GM21447 (cell line): ENCODE results near the gene CORO6.

ENCODE experiments used
- ATAC-seq: cut with Tn5 transposase; IDR thresholded peaks from one replicate; pipeline ENCODE4 v1.9.1; 2021; ENCODE audit not compliant: unreplicated experiment

CORO6 gene

DNA sequence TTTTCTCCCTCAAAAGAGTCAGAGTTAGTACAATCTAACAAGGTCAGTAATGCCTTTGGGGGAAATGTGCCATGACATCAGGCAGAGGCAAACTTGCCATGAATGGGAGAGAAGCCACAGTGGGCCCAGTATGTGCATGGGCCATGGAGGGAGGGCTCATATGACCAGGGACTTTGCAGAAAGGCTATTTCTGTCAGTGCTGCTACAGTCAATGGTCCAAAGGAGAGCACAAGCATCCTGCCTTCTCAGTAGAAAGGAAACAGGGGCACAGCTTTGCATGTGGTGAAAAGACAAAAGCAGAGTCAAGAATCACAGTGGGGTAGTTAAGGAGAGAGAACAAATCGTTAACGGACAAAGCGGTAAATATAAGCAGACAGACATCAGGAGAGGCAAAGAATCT is 11.2 kb upstream of the CORO6 start:
- no peak for ATAC-seq

DNA sequence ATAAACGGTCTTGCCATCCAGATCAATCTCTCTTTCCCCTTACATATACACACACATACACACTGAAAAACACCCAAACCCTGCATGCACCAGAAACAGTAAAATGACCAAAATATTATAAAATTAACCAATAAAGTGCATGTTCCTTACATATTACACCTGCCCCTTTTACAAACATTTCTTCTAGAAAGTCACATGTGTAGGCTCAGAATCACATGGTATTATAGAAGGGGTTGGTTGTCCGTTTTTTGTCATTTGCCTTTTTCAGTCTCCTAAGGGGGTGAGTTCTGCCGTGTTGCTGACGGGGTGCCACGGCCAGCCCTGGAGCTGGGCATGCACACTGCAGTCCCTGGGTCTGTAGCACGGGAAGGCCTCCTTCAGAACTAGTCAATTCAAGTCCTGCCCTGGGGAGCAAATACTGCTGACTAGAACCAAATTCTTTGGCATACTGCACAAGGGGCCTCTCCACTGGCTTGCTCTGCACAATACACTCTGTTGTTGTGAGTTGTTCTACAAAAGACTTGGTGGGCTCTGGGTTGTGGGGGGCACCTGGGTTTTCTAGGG is 8.0 kb upstream of the CORO6 start:
- no peak for ATAC-seq

DNA sequence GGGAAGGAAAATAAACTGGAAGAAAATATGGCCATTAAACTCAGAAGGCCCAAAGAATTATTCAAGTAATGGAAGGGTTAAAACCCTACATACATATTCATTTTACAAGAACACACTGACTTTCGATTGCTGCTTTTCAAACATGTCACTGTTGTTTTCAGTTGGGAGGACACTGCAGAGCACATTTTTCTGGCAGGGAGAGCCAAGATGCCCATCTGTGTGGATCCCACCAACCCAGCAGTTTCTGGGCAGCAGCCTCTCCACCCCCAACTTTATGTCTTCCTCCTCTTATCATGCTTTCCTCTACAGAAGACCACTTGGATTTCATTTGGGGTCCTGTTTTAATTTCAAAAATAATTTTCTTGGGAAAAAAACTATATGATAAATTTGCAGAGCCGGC is 7.1 kb upstream of the CORO6 start:
- ATAC-seq: no peak

DNA sequence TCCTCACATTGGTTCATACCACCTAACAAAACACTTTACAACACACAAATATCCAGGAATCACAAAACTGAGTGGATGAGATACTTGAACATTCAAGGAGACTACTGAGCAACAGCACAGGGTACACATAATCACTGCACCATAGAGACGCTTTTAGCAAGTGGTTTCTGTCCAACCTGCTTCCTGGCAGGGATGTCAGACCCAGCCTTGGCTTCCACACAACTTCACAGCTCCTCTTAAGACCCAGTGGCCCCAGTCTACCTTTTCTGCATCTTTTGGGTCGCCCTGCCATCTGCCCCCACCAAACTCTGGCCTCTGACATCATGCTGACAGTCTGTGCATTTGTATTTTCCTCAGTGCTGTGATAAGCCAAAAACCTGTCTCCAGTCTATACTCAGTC is 5.9 kb upstream of the CORO6 start:
- no peak for ATAC-seq

DNA sequence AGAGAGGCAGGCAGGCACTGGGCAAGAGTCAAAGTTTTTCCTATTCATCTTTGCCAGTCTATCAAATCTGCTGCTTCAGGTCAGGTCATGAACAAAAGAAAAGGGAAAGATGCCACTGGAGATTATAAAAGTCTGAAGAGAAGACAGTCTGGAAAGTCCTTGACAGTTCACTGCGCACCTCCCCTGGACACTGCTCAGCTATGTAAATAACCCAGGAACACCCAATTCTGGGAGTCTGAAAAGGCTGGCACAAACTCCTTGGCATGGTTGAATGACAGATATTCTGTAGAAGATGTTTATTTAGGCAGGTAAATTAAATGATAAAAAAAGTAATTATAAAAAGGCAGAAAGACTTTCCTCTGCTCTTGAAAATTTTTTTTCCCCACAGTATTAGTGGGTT is 5.2 kb upstream of the CORO6 start:
- ATAC-seq: no peak

DNA sequence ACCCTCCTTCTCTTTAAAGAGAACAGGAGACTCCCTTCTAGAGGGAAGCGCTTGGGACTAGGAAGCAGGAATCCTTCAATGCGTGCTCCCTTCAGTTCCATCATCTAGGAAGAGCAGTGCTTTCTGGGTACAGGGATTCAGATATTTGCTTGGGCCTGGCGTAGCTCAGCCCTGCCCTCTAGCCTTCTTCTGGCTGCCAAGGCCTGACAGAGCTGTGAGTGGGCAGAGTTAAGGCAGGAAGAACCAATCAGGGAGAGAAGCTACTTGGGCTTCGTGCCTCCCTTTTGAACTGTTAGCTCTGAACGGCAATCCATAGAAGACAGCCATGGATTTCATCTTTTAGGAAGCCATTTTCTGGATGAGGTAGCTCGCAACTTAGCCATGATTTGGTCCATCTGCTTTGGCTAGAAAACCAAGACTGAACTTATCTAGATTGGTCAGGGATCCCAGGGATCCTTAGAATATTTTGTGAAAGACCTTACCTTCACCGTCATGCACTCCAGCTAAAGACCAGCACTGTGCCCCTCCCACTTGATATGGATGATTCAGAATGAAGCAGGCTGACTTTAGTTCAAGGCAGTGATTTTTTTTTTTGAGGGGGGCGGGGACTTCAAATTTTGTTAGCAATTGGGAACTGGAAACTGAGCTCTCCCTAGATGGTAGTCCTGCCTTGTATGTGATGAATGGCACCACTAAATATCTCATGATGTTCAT is 2.5 kb upstream of the CORO6 start:
- ATAC-seq: no peak

DNA sequence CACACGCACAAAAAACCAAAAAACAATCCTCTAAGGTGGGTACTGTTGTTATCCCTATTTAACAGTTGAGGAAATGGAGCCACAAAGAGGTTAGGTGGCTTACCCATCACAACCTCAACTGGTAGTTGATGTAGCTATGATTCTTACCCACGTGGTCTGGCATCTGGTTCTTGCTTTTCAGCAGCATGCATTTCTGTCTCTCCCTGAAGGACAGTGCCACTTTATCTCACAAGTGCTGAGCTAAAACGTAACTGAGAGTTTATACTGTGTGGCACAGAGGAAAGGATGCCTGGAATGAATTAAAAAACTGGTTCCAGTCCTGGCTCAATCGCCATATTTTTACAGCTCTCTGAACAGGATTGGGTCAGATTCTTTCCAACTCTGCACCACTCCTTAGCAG is 1.9 kb upstream of the CORO6 start:
- ATAC-seq: no peak

DNA sequence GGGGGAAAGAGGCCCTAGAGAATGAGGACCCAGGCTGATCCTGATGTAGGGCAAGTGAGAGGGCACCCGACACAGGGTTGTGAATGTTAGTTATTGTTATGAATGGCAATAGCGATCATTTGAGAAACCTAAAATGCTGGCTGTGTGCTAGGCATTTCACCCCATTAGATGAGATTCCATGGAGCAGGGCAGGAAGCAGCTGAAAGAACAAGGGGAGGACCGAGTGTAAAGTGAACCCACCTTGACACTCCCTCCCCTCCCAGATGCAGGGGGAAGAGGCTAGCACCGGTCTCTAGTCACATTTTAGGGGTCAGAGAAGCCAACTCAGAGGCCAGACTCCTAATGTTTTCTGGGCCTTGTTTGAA is 553 bp upstream of the CORO6 start:
- no peak for ATAC-seq

DNA sequence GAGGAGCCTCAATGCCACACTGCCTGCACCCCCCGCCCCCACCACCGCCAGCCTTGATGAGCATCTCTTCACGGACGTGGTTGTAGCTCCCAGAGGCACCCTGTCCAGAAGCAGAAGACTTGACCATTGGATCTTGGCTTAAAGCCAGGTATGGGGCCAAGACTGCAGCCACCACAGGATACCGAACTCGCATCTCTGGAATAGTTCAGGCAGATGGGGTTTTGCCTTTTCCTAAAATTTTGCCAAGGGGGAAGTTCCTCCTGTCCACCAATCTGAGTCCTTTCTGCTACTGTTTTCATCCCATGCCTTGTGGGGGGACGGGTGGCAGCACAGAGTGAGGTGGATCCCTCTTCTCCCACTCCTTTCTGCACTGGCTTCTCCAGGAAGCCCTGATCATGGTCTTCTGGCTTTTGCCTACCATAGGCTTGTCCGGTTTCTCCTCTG is 939 bp downstream of the CORO6 start:
- no peak for ATAC-seq

DNA sequence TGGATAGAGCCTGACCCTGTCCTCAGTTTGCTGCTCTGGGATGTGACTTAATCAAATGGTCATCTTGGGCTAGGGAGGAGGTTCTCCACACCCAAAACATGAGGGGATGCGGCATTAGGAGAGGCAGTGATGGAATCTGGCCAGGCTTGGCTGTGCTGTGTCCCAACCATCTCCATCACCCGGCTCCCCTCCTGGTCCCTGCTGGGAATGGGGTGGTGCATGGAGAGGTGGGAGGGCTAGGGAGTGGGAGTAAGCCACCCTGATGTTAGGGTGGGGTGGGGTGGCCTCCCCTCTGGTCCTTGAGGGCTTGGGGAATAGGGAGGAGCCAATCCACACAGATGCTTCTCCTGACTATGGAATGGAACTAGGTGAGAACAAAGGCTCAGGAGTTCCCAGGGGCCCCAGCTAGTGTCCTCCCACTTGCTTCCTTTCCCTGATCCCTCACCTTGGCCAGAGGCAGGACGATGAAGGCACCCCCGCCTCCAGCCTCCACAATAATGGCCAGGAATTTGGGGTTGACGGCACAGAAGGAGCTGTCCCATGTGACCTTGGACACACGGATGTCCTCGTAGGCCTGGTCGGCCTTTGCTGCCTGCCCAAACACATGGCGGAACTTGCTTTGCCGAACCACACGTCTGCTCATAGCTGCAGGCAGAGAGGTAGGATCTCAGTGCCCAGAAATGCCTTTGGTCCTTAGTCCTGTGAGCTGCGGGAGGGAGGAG is 1.8 kb downstream of the CORO6 start:
- no peak for ATAC-seq

DNA sequence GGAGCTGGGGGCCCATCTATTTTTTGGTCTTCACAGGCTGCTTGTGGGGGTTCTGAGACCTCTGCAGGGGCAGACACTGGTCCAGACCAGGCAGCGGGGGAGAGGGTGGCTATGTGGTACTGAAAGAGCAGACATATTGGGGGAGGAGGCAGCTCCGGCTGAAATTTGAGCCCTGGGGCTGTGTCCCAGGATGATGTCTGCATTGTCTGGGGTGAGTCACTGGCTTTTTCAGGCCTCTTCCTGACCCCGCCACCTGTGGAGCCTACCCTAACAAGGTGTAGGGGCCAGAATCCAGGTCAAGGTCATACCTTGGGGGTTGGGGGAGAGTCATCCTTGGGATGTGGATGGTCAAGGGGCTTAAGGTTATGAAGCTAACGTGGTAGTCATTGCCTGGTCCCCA is 2.4 kb downstream of the CORO6 start:
- ATAC-seq: no peak

DNA sequence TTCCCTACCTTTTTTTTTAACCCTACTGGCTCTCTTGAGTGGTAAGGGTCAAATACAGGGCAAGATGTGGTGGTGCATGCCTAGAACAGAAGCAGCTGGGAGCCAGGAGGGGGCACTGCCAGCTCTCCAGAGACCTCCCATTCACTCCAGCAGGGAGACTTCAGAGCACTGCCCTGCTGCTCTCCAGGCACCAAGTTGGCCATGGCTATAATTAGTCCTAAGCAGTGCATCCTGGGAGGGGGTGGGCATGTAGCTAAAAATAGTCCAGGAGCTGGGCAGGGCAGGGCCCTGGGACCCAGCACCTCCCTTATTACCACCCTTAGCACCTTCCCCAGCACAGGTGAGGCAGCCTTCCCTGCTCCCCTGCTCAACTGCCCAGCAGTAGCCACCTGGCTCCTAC is 3.5 kb downstream of the CORO6 start:
- ATAC-seq: no peak

DNA sequence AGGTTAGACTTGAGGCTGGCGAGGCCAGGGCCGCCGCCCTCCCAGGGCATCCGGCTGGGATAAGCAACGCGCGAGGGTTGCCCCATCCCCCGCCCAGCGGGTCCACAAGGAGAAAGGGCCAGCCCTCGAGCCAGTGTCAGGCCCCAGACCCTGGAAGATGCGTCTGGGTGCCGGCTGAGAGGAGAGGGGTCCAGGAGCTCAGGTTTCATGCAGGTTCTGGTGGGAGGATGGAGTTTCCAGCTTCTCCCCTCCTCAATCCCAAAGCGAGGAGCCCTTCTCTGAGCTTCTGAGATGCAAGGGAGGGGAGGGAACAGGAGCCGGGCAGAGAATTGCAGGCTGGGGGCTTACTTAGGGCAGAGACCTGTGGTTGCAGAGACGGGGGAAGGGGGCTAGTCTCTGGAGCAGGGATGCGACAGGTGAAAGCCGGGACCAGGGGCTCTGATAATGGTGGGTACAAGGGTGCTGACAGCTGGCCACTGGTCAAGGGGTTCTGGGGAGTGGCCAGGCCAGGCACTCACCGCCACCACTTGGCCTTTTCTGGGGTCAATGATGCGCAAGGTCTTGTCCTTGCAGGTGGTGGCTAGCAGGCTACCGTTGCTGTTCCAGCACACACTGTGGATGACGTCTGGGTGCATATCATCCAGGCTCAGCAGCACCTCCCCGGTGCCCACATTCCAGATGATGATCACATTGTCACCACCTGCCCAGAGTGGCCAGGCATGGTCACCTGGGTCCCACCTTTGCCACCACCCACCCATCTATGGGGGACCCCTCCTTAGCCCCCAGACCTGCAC is 4.2 kb downstream of the CORO6 start:
- ATAC-seq: no peak

DNA sequence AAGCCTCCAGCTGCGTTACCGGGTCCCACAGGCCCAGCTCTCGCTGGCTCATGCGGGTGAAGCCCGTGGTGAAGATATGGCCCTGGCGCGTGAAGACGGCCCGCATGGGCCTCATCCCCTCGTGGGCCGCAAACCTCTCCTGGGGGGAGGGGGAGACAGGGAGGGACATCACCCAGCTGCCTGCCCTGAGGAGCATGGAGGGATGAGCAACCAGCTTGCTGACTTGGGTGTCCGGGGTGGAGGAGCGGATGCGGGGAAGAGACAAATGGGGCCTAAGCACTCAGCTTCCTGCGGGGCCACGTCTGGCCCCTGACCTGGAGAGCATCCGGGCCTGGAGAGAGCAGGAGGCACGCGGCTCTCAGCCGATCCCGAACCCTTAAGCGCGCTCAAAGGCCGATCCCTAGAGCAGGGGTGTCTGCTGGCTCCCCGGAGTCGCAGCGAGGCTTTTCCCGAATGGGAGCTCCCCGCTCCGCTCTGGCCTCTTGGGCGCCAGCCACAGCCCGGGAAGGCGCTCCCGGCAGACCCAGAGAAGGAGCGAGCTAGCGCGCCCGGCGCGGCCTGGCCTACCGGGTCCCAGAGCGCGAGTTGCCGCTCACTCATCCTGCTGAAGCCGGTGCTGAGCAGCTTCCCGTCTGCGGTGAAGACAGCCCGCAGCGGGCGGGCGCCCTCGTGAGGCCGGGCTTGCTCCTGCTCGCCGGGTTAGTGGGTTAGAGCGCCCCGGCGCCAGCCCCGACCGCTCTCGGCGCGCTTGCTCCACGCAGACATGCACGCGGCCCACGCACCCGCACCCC is 5.0 kb downstream of the CORO6 start:
- no peak for ATAC-seq

DNA sequence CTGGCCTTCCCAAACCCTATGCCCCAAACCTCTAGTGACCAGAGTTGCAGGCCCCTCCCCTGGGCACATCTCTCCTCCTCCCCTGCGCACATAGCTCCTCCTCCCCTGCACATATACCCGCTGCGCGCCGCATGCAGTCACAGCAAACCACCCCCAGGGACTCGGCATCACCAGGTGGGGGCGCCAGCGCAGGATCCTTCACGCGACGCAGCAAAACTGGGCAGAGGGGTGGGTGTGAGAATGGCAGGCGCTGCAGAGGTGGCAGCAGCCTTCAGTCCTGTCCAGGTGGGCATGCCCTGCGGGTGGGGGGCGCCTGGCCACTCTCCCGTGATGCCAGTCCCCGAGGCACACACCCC is 5.6 kb downstream of the CORO6 start:
- peak; percentile 53 for ATAC-seq

DNA sequence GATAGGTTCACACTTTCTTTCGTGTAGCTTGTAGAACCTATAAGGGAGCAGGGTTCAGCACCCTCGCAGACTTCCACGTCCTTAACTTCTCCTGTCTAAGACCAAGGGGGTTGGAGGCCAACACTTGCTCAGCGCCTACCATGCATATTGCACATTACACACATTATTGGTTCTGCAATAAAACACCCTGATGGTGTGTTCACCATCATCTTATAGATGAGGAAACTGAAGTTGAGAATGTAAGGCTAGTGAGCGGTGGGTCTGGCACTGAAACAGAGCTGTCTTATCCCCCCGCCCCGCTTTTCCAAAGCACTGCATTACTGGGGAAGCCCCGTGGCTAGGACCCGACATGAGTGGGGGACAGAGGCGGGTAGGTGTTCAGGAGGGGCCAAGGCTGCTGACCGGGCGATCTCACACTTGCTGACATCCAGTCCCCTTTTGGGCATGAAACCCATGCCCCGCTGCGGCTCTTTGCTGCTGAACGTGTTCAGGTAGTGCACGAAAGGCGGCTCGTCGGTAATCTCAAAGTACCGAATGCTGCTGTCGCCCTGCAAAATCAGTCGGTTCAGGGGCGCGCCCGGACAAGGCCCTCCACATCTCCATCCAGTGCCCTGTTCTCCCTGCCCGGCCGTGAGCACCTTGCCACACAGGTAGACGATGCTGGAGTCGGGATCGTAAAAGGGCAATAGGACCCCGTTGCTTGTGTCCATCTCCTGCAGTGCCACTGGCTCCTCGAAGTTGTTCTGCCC is 6.2 kb downstream of the CORO6 start:
- ATAC-seq: no peak

DNA sequence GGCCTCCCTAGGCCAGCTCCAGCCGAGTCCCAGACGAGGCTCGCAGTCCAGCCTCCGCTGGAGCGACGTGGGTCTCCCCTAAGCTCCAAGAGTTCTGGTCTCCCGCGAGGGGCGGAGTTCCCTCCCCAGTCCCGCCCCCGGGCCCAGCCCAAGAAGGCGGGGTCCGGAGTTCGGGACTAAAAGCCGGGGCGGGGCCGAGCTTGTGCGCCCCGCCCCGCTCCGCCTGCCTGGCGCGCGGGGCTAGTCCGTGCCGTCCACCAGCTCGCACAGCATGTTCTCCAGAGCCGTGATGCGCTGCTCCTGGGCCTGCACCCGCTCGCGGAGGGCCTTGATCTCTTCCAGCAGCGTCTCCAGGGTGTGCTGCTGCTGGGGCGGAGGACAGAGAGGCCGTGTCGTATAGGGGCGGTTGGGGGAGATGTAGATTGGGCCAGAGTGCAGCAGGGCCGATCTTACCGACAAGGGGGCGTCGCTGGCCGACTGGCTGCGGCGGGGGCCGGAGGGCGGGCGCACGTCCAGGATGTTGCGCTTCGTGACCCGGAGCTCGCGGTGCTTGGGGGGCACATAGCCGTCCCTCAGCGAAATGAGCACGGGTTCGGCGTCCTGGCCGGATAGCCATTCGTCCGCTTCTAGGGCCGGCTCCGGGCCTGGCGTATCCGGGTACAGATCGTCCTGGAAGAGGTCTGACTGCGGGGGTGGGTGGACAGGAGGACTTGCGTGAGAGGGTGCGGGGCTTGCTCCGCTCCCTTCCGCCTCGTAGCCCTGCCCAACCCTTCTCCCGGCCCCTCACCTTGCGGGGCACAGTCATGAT is 7.0 kb downstream of the CORO6 start:
- ATAC-seq: peak; percentile 52

DNA sequence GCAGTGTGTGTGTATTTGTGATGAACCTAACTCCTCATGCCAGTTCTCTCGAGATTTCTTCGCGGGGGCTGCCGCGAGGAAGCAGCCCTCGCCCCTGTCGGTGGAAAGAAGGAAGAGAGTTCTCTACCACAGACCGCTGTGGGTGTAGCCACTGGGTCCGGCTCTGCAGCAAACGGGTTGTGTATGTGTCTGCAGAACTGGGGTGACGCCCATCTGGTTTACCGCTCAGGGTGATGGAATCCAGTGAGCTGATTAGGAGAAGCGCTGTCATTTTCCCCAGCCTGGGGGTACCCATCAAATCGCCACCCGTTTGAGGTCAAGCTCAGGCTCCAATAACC is 7.7 kb downstream of the CORO6 start:
- no peak for ATAC-seq

DNA sequence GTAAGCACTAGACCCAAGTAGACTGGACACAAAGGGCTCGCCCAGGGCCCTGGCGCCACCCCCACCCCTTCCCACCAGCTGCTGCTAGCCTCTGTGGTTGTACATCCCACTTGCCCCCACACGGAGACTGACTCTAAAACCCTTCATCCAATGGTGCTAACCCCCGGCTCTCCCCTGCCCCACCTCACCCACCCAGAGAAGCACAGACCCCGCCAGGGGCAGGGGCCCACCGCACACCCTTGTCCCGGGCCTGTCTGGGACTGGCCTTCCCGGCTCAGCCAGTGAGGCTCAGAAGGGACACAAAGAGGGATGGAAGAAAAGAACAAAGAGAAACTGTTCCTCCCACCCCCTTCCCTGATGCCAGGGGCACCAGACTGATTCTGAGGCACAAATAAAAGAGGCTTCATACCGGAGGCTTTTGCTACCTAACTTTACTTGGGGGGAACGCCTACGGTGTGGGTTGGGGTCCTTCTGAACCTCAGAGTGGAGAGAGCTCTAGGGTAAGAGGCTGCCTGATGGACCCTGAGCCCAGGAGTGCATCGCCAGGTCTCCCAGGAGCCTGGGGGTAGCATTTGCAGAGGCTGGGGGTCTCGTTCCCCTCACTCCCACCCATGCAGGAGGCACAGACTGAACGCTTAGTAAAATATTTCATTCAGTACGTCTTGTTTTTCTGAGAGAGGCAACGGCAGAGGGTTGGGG is 8.2 kb downstream of the CORO6 start:
- no peak for ATAC-seq
